Fibroblast of skin of right quadriceps (primary cell): ENCODE measurements around the gene RYR2.

ENCODE experiments used
- DNase-seq: peaks from one replicate; pipeline ENCODE4 v3.0.0-alpha.2; 2013

Gene RYR2

DNA sequence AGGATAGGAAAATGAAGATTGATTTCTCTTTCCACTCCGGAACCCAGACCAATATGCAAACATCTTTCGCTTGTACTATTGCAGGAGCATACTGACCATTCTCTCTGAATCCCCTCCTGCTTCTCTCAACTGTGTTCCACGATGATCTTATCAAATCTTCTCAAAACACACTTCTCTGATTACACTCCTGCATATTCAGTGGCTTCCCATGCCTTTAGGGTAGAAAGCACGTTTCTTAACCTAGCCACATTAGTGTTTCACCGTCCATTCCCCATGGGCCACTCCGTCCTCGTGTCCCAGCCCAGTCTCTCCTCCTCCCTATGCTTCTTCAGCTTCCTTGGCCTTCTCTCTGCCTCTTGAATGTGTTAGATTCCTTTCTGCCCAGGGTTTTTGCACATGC is 650.3 kb downstream of the RYR2 start:
- DNase-seq, result no peak

DNA sequence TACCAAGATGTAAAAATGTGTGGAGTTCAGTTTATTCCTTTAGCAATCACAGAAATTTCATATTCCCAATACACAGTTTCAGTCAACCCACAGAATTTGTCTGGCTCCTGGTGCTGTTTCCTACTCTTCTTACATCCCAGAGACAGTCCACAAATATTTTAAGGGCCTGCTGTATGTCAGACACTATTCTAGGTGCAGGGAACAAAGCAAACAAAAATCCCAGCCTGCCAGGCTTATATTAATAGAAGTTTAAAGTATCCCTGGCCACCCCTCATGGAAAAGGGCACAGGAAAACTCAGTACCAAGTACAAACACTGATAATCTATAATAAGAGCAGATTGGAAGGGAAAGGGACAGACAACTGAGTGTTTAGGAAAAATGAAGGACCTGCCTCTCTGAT is 653.9 kb downstream of the RYR2 start:
- DNase-seq, result no peak

GRCh38 chr1:237700181-237700580 is 658.2 kb downstream of the RYR2 start:
- no peak for DNase-seq

DNA sequence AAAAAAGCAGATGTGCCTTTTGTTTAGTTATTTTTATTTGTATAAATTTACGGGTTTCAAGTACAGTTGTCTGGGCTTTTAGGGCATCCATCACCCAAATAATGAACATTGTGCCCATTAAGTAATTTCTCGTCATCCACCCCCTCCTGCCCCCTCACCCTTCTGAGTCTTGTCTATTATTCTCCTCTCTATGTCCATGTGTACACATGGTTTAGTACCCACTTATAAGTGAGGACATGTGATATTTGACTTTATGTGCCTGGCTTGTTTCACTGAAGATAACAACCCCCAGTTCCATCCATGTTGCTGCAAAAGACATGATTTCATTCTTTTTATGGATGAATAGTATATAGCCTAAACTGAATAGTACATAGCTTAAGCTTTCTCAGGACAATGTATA is 659.5 kb downstream of the RYR2 start:
- no peak for DNase-seq

DNA sequence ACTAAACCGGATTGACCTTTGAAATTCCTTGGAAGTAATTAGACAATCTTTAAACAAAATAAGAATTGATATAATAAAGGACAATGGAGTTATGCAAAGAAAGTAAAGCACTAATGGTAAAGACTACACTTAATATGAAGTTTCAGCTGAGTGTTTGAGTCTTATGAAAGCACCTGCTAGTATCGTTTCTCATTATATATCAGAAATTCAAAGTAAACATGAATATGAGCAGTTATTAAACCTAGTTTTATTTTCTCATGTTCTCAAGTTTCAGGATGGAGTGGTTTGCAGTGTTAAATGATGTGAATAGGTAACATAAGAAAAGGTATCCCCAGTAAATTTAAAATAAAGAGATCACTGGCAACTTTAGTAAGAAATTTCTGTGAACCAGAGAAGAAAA is 660.2 kb downstream of the RYR2 start:
- DNase-seq, result no peak

- DNase-seq, result no peak
Measured at GRCh38 chr1:237705462-237705861, 663.5 kb downstream of the RYR2 start.

DNA sequence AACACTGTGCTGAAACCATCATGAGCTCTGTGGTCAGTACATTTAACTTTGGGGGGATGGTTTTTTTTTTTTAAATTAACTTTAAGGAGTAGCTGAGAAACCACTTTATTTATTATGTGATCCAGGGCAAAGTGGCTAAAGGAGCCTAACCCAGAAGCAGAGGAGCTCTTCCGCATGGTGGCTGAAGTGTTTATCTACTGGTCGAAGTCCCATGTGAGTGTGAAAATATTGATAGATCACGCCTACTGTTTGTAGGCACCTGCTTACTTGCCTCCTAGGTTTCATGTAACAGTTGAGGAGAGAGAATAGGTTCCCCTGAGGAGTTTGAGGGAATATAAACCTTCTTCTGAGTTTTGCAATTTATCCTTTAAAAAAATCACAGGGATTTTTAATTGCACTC is 667.4 kb downstream of the RYR2 start:
- no peak for DNase-seq

- no peak for DNase-seq
Measured at GRCh38 chr1:237711281-237711680, 669.3 kb downstream of the RYR2 start.

DNA sequence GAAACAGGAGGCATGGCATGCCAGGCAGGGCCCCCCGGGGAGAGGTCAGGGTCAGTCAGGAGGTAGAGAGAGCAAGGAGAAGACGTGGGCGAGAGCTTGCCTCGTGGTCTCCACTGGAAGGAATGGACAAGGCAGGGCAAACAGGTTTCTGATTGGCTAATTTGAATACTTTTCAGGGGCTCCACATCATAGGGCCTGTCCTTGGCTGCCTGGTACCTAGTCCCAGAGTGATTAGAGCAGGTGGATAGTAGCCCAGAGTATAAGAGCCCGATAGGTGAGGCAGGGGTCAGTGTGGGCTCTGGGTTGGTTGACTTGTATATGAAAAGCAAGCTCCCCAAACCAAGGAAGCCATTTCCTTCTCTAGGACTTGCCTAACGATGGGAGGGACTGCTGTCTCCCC is 670.1 kb downstream of the RYR2 start:
- no peak for DNase-seq

GRCh38 chr1:237712586-237713157 is 670.7 kb downstream of the RYR2 start:
- peak; percentile 1 for DNase-seq

GRCh38 chr1:237713916-237714315 is 671.9 kb downstream of the RYR2 start:
- no peak for DNase-seq

GRCh38 chr1:237717106-237717505 is 675.1 kb downstream of the RYR2 start:
- DNase-seq, result no peak

DNA sequence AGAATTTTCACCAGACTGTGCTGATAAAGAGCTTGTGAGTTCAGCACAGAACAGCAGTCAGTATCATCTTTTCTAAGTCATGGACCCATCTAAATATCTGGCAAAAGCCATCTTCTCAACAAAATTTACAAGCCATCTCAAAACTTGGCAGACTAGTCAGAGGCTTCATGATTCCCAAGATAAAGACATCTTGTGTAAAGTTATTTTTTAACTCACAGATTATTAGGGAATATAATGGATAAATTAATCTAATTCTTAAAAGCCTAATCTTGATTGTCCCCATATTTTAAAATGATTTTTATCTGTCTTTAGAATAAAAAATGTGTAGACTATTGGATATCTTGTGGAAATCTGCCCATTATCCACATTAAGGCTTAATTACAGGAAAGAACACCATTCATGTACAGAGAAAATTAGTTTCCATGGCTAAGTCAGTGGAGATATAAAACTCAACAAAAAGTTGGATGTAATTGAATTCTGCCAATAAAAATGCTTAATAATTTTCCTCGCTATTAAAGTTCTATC is 688.9 kb downstream of the RYR2 start:
- no peak for DNase-seq

- DNase-seq, result no peak
Measured at GRCh38 chr1:237732657-237733056, 690.7 kb downstream of the RYR2 start.

GRCh38 chr1:237736372-237737029 is 694.5 kb downstream of the RYR2 start:
- DNase-seq, result peak; percentile 1

DNA sequence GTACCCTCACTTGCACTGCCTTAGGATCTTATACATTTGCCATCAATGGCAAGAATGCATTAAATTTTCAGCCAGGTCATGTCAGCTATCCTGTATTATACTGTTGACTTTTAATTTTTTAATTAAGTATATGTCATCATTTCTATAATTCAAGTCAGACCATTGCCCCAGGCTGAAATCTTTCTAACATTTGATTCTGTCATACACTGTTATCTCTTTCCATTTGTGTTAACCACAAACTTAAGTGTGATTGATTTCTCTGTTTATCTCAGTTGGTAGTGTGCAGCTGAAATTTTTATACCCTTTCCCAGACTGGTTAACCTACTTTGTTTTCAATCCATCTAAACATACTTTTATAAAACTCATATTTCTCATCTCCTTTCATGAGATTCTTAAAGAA is 695.5 kb downstream of the RYR2 start:
- no peak for DNase-seq

GRCh38 chr1:237737938-237738610 is 696.1 kb downstream of the RYR2 start:
- DNase-seq, result no peak

DNA sequence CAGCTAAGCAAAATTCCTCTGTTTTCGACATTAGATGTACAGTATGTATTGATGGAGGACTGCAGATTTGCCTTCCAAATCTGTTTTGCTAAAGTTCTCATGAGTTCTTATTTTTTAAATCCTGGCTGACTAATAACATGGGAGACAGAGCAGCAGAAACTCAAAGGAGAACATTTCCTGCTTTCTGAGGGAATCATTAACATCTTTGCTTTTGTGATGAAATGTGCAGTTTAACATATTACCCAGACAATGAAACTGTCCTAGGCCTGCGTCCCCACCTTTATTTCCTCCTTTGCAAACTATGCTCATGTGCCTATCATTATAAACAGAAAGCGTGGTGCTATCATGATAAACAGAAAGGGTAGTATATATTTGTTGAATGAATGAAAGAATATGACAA is 698.9 kb downstream of the RYR2 start:
- no peak for DNase-seq

DNA sequence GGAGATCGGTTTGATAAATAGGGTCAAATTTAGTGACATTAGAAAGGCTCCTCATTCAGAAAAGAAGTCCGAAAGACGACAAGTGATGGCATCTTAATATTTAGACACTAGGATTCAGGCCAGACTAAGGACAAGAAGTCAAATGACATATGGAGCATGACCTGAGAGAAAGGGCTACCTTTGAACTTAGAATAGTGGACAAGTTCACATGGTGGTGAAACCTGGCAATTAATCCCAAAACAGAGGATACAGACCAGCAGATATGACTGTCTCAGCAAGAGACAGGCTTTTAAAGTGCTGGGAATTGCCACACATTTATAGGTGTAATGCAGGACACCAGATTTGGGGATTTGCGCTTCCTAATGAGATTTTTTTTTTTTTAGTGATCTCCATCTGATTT is 703.6 kb downstream of the RYR2 start:
- DNase-seq, result no peak

DNA sequence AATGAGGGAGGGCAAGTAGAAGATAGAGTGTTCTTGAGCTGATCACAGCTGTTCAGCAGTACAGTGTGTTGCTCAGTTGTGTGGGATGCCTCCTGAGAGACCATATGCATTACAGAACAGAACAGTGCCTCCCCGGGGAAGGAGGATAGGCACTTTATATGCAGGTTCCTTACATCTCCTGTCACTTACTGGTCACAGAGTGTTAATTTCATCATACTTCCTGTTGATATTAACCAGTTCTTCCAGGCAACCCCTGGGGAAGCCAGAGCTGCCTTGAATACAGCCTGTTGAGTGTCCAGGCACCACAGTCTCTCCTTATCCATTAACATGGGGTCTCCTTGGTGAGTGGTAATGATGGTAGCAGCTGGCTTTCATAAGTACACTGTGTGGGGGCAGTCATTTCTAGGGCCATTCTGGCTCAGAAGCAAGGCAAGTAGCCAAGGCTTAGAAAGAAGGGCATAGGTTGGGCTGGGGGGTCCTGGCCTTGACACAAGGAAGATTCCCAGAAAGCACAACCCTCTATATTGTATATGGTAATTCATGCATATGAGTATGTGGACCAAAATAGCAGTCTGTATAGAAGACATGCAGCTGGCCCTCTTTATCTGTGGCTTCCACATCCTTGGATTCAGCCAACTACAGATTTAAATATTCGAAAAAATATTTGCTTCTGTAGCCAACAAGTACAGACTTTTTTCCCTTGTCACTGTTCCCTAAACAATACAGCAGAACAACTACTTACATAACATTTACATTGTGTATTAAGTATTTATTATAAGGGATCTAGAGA is 706.4 kb downstream of the RYR2 start:
- no peak for DNase-seq

DNA sequence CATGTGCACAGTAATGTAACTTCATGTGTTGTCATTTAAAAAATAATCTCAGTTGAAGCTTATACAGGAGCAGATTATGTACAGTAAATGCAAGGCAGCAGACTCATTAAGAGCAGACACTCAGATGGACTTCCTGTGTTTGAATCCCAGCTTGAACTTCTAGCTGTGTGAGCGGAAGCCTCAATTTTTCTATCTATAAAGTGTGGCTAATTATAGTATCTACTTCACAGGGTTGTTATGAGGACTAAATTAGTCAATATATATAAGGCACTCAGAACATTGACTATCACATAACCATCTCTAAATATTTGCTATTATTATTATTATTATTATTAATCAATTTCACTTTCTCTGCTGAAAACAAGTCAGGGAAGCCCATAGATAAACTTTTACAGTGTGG is 707.1 kb downstream of the RYR2 start:
- no peak for DNase-seq

DNA sequence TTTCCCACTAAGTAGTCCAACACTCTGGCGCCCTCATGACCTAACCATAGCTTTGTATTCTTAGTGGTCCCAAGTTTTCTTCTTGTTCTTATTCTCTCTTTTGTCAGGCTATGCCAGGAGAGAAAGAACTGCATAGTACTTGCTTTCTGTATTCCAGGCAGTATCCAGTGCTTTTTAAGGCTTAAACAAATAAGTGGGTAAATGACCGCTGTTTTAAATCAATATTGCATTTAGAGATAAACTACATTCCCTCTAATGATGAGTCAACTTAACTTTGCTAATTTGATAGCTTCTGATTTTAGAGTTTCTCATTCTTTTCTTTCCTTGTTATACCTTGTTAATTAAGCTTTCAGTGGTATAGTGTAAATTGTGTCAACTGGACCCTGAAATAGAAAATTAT is 709.1 kb downstream of the RYR2 start:
- no peak for DNase-seq

- DNase-seq, result no peak
Measured at GRCh38 chr1:237754627-237755026, 712.6 kb downstream of the RYR2 start.
